Trophoblast cell (in vitro differentiated cells and primary cell): ENCODE measurements around the gene N4BP2L2.
A peak's percentile ranks its signal among the peaks of the same experiment; 100 is the strongest.

Experiments used
- DNase-seq, 2 donors: peaks; one replicate each; pipeline ENCODE4 v3.0.0-alpha.2; 2016
- H2AFZ ChIP-seq: 2 replicates; pipeline ENCODE4 v1.6.1; 2013; ENCODE audit warnings: low read length, moderate library complexity, mild to moderate bottlenecking; ENCODE audit not compliant: insufficient read depth, poor library complexity
- H2AK5ac ChIP-seq: 2 replicates; pipeline ENCODE4 v1.6.1; 2013; ENCODE audit warnings: mild to moderate bottlenecking, low read length
- H2BK120ac ChIP-seq: 2 replicates; pipeline ENCODE4 v1.6.1; 2013; ENCODE audit warnings: low read length, mild to moderate bottlenecking, moderate library complexity; ENCODE audit not compliant: insufficient read depth, poor library complexity
- H2BK12ac ChIP-seq: 2 replicates; pipeline ENCODE4 v1.6.1; 2013; ENCODE audit warnings: mild to moderate bottlenecking, low read length, moderate library complexity
- H2BK5ac ChIP-seq: 2 replicates; pipeline ENCODE4 v1.6.1; 2013; ENCODE audit warnings: low read length, low read depth, moderate library complexity, mild to moderate bottlenecking; ENCODE audit not compliant: poor library complexity
- H3K14ac ChIP-seq: 2 replicates; pipeline ENCODE4 v1.6.1; 2013; ENCODE audit warnings: mild to moderate bottlenecking, low read length
- H3K18ac ChIP-seq: 2 replicates; pipeline ENCODE4 v1.6.1; 2013; ENCODE audit warnings: mild to moderate bottlenecking, low read length
- H3K23ac ChIP-seq: 2 replicates; pipeline ENCODE4 v1.6.1; 2013; ENCODE audit warnings: low read length
- H3K27ac ChIP-seq: 2 replicates; pipeline ENCODE4 v1.5.1; 2013; ENCODE audit warnings: low read depth, mild to moderate bottlenecking, inconsistent platforms, low read length, moderate library complexity
- H3K27me3 ChIP-seq: 2 replicates; pipeline ENCODE4 v1.6.1; 2013; ENCODE audit warnings: inconsistent platforms, mild to moderate bottlenecking, low read length, moderate library complexity; ENCODE audit not compliant: insufficient read depth
- H3K36me3 ChIP-seq, 2 experiments: 1 replicate in 1 of 2; 2 replicates in 1 of 2; pipeline ENCODE4 v1.6.1; 2013; ENCODE audit warnings: low read length in 2 of 2, mild to moderate bottlenecking in 2 of 2, moderate library complexity in 1 of 2; ENCODE audit not compliant: insufficient read depth in 2 of 2, control insufficient read depth in 1 of 2
- H3K4ac ChIP-seq: 2 replicates; pipeline ENCODE4 v1.6.1; 2013; ENCODE audit warnings: low read depth, mild to moderate bottlenecking, low read length, moderate library complexity
- H3K4me1 ChIP-seq, 2 experiments: 1 replicate in 1 of 2; 2 replicates in 1 of 2; pipeline ENCODE4 v1.6.1; 2013; ENCODE audit warnings: low read length in 2 of 2, mild to moderate bottlenecking in 2 of 2, moderate library complexity in 1 of 2; ENCODE audit not compliant: insufficient read depth in 2 of 2, control insufficient read depth in 1 of 2
- H3K4me2 ChIP-seq: 2 replicates; pipeline ENCODE4 v1.6.1; 2013; ENCODE audit warnings: inconsistent platforms, mild to moderate bottlenecking, low read length, moderate library complexity
- H3K4me3 ChIP-seq: 2 replicates; pipeline ENCODE4 v1.5.1; 2013; ENCODE audit warnings: mild to moderate bottlenecking, low read depth, low read length, inconsistent platforms
- H3K79me1 ChIP-seq: one replicate; pipeline ENCODE4 v1.6.1; 2013; ENCODE audit warnings: low read length
- H3K79me2 ChIP-seq: 2 replicates; pipeline ENCODE4 v1.6.1; 2013; ENCODE audit warnings: low read length, mild to moderate bottlenecking; ENCODE audit not compliant: control insufficient read depth, insufficient read depth, poor library complexity
- H3K9ac ChIP-seq: 2 replicates; pipeline ENCODE4 v1.6.1; 2013; ENCODE audit warnings: mild to moderate bottlenecking, low read length
- H3K9me3 ChIP-seq: 2 replicates; pipeline ENCODE4 v1.6.1; 2013; ENCODE audit warnings: low read depth, mild to moderate bottlenecking, control low read depth, inconsistent platforms, low read length; ENCODE audit not compliant: insufficient read depth
- H4K12ac ChIP-seq: 2 replicates; pipeline ENCODE4 v1.6.1; 2013; ENCODE audit warnings: low read depth, mild to moderate bottlenecking, low read length, moderate library complexity
- H4K8ac ChIP-seq: 2 replicates; pipeline ENCODE4 v1.6.1; 2013; ENCODE audit warnings: low read depth, mild to moderate bottlenecking, low read length, moderate library complexity
- H4K91ac ChIP-seq: one replicate; pipeline ENCODE4 v1.6.1; 2013; ENCODE audit warnings: low read depth, mild to moderate bottlenecking, low read length, moderate library complexity
- WGBS: extraction: QIAGEN DNeasy Blood & Tissue Kit; methylation state at CpG from one replicate; pipeline ENCODE4 v1.1.7; 2013; ENCODE audit warnings: missing lambda C conversion rate; ENCODE audit not compliant: insufficient read length, insufficient coverage; ENCODE audit errors: extremely low coverage; 5-methylcytosine and 5-hydroxymethylcytosine counted together

The N4BP2L2 gene

DNA sequence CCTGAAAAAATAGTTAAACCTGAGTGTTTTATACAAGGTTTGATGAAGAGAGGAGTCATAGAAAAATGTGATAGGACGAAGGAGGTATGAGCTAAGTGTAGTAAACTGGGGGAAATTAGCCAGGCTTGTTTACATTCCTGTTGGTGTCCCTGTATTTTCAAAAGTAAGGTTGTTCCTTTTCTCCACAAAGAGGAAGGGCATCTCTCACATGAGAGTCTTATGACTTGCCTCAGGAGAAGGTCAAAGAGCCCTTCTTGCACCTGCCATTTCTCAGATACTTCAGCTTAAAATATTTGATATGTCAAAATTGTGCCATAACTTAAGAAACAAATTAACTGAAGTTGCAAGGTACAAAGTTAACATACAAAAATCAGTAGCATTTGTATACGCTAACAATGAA lies 3.6 kb upstream of the N4BP2L2 start:
- H3K4me2 ChIP-seq = no peak overlapping the region
- H4K91ac ChIP-seq = no peak overlapping the region
- H2AFZ ChIP-seq = no peak overlapping the region
- H2BK5ac ChIP-seq = no peak overlapping the region
- H3K4ac ChIP-seq = no peak overlapping the region
- H3K27me3 ChIP-seq = no peaks in the 10 kb centered on the region
- no peak overlapping the region for H3K27ac ChIP-seq
- no peak overlapping the region for H2BK12ac ChIP-seq
- peaks cover 0 to 1% of the 10 kb centered on the region in 2 experiments for H3K4me1 ChIP-seq
- no peaks in the 10 kb centered on the region for H3K36me3 ChIP-seq
- H3K9ac ChIP-seq = no peak overlapping the region
- no peak overlapping the region for H3K14ac ChIP-seq
- no peak overlapping the region for H4K8ac ChIP-seq
- H3K79me1 ChIP-seq = peaks cover 13% of the 10 kb centered on the region
- no CpG with 5 or more reads among the region's 2 CpGs for WGBS
- H4K12ac ChIP-seq = no peak overlapping the region
- H3K79me2 ChIP-seq = peaks cover 10% of the 10 kb centered on the region
- H2AK5ac ChIP-seq = no peak overlapping the region
- H3K9me3 ChIP-seq = no peaks in the 10 kb centered on the region
- H2BK120ac ChIP-seq = no peak overlapping the region
- H3K23ac ChIP-seq = no peak overlapping the region
- H3K18ac ChIP-seq = no peak overlapping the region
- no peak for DNase-seq
- H3K4me3 ChIP-seq = no peak overlapping the region

DNA sequence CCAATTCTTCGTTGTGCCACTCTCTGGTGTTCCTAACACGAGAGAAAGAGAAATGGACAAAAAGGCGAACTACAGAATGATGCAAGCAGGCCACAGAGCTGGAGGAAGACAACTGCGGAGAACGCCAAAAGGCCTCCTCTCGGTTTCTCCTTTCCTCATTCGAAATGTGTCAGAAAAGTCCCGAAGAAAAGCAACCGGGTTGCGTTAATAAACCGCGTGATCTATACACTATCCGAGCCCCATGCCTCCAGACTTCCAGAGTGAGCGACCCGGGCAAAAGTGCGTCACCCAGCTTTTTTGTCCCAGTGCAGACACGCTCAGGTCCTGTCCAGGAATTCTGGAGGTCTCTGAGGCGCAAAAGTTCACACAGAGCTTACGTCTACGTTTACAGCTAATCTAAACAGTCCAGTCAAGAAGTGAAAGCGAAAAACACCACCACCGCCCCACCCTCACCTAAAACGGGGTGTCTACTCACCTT lies 413 bp downstream of the N4BP2L2 start:
- H2BK5ac ChIP-seq = peak overlapping the region; percentile 71

DNA sequence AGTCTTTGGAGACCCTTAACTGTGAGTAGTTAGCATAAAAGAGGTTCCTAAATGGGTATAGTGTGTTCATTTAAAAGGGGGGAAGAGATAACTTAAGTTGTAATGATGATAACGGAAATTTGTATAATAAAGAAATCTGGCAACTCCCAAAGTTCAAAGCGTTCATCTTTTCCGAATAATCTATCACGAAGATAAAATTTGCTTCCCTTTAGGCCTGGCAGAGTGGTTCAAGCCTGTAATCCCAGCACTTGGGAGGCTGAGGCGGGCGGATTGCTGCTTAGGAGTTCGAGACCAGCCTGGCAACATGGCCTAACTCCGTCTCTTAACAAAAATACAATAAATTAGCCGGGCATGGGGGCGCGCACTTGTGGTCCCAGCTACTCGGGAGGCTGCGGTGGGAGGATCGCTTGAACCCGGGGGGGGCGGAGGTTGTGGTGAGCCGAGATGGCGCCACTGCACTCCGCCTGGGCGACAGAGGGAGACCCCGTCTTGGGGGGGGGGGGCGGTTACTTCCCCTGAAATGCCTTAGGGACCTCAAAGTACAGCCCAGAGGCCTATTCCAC lies 934 bp downstream of the N4BP2L2 start:
- Histone ChIP-seq H3K79me2 (peaks cover 11% of the 10 kb centered on the region), H2AK5ac (peak overlapping the region; percentile 64), H4K91ac (peak overlapping the region; percentile 83), H3K14ac (peak overlapping the region; percentile 94), H3K4me3 (peak overlapping the region; percentile 88), H2BK12ac (no peak overlapping the region), H3K9me3 (no peaks in the 10 kb centered on the region), H2BK120ac (peak overlapping the region; percentile 74), H2AFZ (peak overlapping the region; percentile 47), H3K9ac (peak overlapping the region; percentile 66), H3K4me2 (peak overlapping the region; percentile 84), H3K4me1 (peaks cover 0 to 1% of the 10 kb centered on the region in 2 experiments), H3K36me3 (peaks cover 2 to 4% of the 10 kb centered on the region in 2 experiments), H3K4ac (peak overlapping the region; percentile 99), H4K8ac (peak overlapping the region; percentile 93), H3K27ac (peak overlapping the region; percentile 66), H4K12ac (peak overlapping the region; percentile 88), H2BK5ac (peak overlapping the region; percentile 71), H3K18ac (peak overlapping the region; percentile 79), H3K27me3 (no peaks in the 10 kb centered on the region), H3K79me1 (peaks cover 13% of the 10 kb centered on the region), H3K23ac (no peak overlapping the region)
- peak; percentile 1 to 7 for DNase-seq
- WGBS = no CpG with 5 or more reads among the region's 22 CpGs

More for the DNA sequence above, 413 bp downstream of the N4BP2L2 start:
- Histone ChIP-seq H4K91ac (peak overlapping the region; percentile 83), H3K9me3 (no peaks in the 10 kb centered on the region), H3K79me2 (peaks cover 11% of the 10 kb centered on the region), H4K12ac (peak overlapping the region; percentile 88), H3K14ac (peak overlapping the region; percentile 94), H3K4me3 (peak overlapping the region; percentile 88), H3K27me3 (no peaks in the 10 kb centered on the region), H4K8ac (peak overlapping the region; percentile 93), H3K9ac (peak overlapping the region; percentile 66), H3K79me1 (peaks cover 13% of the 10 kb centered on the region), H3K4me1 (peaks cover 0 to 1% of the 10 kb centered on the region in 2 experiments), H3K27ac (peak overlapping the region; percentile 66), H2AFZ (peak overlapping the region; percentile 47), H2BK12ac (no peak overlapping the region), H3K4me2 (peak overlapping the region; percentile 84), H3K4ac (peak overlapping the region; percentile 99), H3K36me3 (peaks cover 2 to 4% of the 10 kb centered on the region in 2 experiments), H3K18ac (peak overlapping the region; percentile 93), H2AK5ac (peak overlapping the region; percentile 84), H2BK120ac (peak overlapping the region; percentile 74), H3K23ac (no peak overlapping the region)
- WGBS = no CpG with 5 or more reads among the region's 23 CpGs
- DNase-seq = peak; percentile 48 to 61

DNA sequence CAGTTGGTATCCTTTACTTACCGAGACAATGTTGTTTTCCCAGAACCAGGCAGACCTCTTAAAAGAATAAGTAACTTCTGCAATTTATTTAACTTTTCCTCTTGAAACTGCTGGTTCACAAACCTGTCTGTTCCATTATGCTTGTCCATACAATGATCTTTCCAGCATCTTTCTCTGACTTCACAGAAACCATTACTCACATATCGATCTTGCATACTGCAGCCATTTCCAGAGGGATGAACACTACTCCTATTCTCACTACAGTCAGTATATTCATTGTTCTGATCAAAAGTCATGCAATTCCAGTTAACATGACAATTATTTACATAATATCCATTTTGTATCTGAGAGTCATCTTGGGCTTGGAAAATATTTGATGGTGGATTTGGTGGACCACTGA lies 2.8 kb downstream of the N4BP2L2 start:
- no peak overlapping the region for H3K14ac ChIP-seq
- H3K18ac ChIP-seq = no peak overlapping the region
- H3K4me1 ChIP-seq = peaks cover 0 to 1% of the 10 kb centered on the region in 2 experiments
- no peak overlapping the region for H2BK120ac ChIP-seq
- H3K4me3 ChIP-seq = no peak overlapping the region
- no peak overlapping the region for H3K4me2 ChIP-seq
- H3K27ac ChIP-seq = no peak overlapping the region
- H3K79me1 ChIP-seq = peaks cover 13% of the 10 kb centered on the region
- peaks cover 4 to 6% of the 10 kb centered on the region in 2 experiments for H3K36me3 ChIP-seq
- no peak overlapping the region for H2AK5ac ChIP-seq
- no peak overlapping the region for H3K23ac ChIP-seq
- H3K79me2 ChIP-seq = peaks cover 11% of the 10 kb centered on the region
- DNase-seq = no peak
- no peaks in the 10 kb centered on the region for H3K27me3 ChIP-seq
- H4K8ac ChIP-seq = no peak overlapping the region
- WGBS = no CpG with 5 or more reads among the region's 2 CpGs
- H3K9ac ChIP-seq = no peak overlapping the region
- no peaks in the 10 kb centered on the region for H3K9me3 ChIP-seq
- H4K12ac ChIP-seq = no peak overlapping the region
- H2BK12ac ChIP-seq = no peak overlapping the region
- no peak overlapping the region for H2AFZ ChIP-seq
- H2BK5ac ChIP-seq = no peak overlapping the region
- no peak overlapping the region for H3K4ac ChIP-seq
- no peak overlapping the region for H4K91ac ChIP-seq
